Neural progenitor cell (in vitro differentiated cells): ENCODE measurements around the gene MLST8. TPM values are rescaled to one million over a fixed set of nuclear protein-coding genes. Genes with fewer than 3 reads are reported as not detected.

Source experiments
- DNase-seq: peaks from one replicate; pipeline ENCODE4 v3.0.0-alpha.2; 2016; ENCODE audit warnings: low spot score
- H2AFZ ChIP-seq: fragments of 200-600 bp; sonication (generic); replicated peaks from 2 replicates; pipeline ENCODE4 v1.6.1; 2016; ENCODE audit warnings: antibody characterized with exemption
- H3F3A ChIP-seq: fragments of 200-600 bp; sonication (generic); 2 replicates; pipeline ENCODE4 v1.6.1; 2016; ENCODE audit warnings: antibody characterized with exemption, low read depth
- H3K27ac ChIP-seq: fragments of 200-600 bp; sonication (generic); 2 replicates; pipeline ENCODE4 v1.5.1; 2016; ENCODE audit warnings: mild to moderate bottlenecking
- H3K27me3 ChIP-seq: fragments of 200-600 bp; sonication (generic); 2 replicates; pipeline ENCODE4 v1.6.1; 2016; ENCODE audit warnings: mild to moderate bottlenecking, moderate library complexity
- H3K36me3 ChIP-seq: fragments of 200-600 bp; sonication (generic); 2 replicates; pipeline ENCODE4 v1.5.1; 2016
- H3K4me1 ChIP-seq: fragments of 200-600 bp; sonication (generic); 2 replicates; pipeline ENCODE4 v1.6.1; 2016; ENCODE audit warnings: mixed run types
- H3K4me2 ChIP-seq: fragments of 200-600 bp; sonication (generic); 2 replicates; pipeline ENCODE4 v1.6.1; 2016
- H3K4me3 ChIP-seq: fragments of 200-600 bp; sonication (generic); 2 replicates; pipeline ENCODE4 v1.5.1; 2016
- H3K79me2 ChIP-seq: fragments of 200-600 bp; sonication (generic); 2 replicates; pipeline ENCODE4 v1.6.1; 2016; ENCODE audit warnings: low read depth
- H3K9ac ChIP-seq: fragments of 200-600 bp; sonication (generic); 2 replicates; pipeline ENCODE4 v1.6.1; 2016
- H3K9me3 ChIP-seq: fragments of 200-600 bp; sonication (generic); 2 replicates; pipeline ENCODE4 v1.5.1; 2016; ENCODE audit warnings: low read depth
- H4K20me1 ChIP-seq: fragments of 200-600 bp; sonication (generic); 2 replicates; pipeline ENCODE4 v1.6.1; 2016; ENCODE audit warnings: low read depth
- H3K27ac Mint-ChIP-seq: 3 replicates; pipeline ENCODE4 v1.8.0; 2021; ENCODE audit warnings: mixed read lengths
- H3K27me3 Mint-ChIP-seq: 2 replicates; pipeline ENCODE4 v1.8.0; 2022; ENCODE audit warnings: low read depth, mild to moderate bottlenecking, inconsistent platforms, moderate library complexity, mixed read lengths; ENCODE audit not compliant: insufficient read depth
- H3K36me3 Mint-ChIP-seq: 3 replicates; pipeline ENCODE4 v1.8.0; 2021; ENCODE audit warnings: mixed read lengths
- H3K4me1 Mint-ChIP-seq: 3 replicates; pipeline ENCODE4 v1.8.0; 2021; ENCODE audit warnings: mixed read lengths
- H3K4me3 Mint-ChIP-seq: 3 replicates; pipeline ENCODE4 v1.8.0; 2021; ENCODE audit warnings: mild to moderate bottlenecking, moderate library complexity, mixed read lengths
- H3K9me3 Mint-ChIP-seq: 3 replicates; pipeline ENCODE4 v1.8.0; 2020; ENCODE audit warnings: mixed read lengths
- CTCF ChIP-seq: fragments of 200-600 bp; sonication (generic); IDR thresholded peaks from 2 replicates; pipeline ENCODE4 v1.5.1; 2017; ENCODE audit warnings: antibody characterized with exemption, mild to moderate bottlenecking
- EZH2 ChIP-seq: fragments of 200-600 bp; sonication (generic); IDR thresholded peaks from 2 replicates; pipeline ENCODE4 v1.6.1; 2017; ENCODE audit warnings: antibody characterized with exemption, mild to moderate bottlenecking, moderate library complexity
- EZH2phosphoT487 ChIP-seq: fragments of 200-600 bp; sonication (generic); IDR thresholded peaks from 2 replicates; pipeline ENCODE4 v1.6.1; 2017; ENCODE audit warnings: antibody characterized with exemption
- total RNA-seq: library from RNA; depleted of rRNA; stranded (reverse); fragments of >200 nt; gene quantifications from 2 replicates; pipeline ENCODE4 v1.2.3, GENCODE V29; 2015; ENCODE audit warnings: low replicate concordance

The MLST8 gene
- total RNA-seq, 1 donor from 2014 or later = 24.9 TPM

GRCh38 chr16:2171601-2172178 is 33.6 kb upstream of the MLST8 start:
- no peaks in the 10 kb centered on the region for H3K36me3 ChIP-seq

GRCh38 chr16:2172688-2173335 is 32.4 kb upstream of the MLST8 start:
- no peaks in the 10 kb centered on the region for H3K4me1 Mint-ChIP-seq
- H3K36me3 Mint-ChIP-seq = peaks cover 2% of the 10 kb centered on the region
- Histone ChIP-seq H3K79me2 (no peaks in the 10 kb centered on the region), H3F3A (peaks cover 4% of the 10 kb centered on the region), H3K4me2 (no peak overlapping the region), H3K9me3 (no peaks in the 10 kb centered on the region), H3K4me3 (no peak overlapping the region), H3K4me1 (no peaks in the 10 kb centered on the region), H3K36me3 (no peaks in the 10 kb centered on the region), H2AFZ (no peak overlapping the region), H3K27me3 (no peaks in the 10 kb centered on the region), H3K9ac (no peak overlapping the region), H4K20me1 (no peaks in the 10 kb centered on the region), H3K27ac (no peak overlapping the region)
- H3K9me3 Mint-ChIP-seq = no peaks in the 10 kb centered on the region
- no peak overlapping the region for H3K27ac Mint-ChIP-seq
- H3K27me3 Mint-ChIP-seq = peaks cover 2% of the 10 kb centered on the region
- H3K4me3 Mint-ChIP-seq = no peak overlapping the region
- TF ChIP-seq EZH2phosphoT487 (no peak), CTCF (no peak), EZH2 (no peak)
- no peak for DNase-seq

More at GRCh38 chr16:2171601-2172178, 33.6 kb upstream of the MLST8 start:
- no peak for DNase-seq
- H3K9ac ChIP-seq = no peak overlapping the region
- Mint-ChIP-seq H3K36me3 (peaks cover 2% of the 10 kb centered on the region), H3K4me1 (no peaks in the 10 kb centered on the region), H3K27me3 (peaks cover 2% of the 10 kb centered on the region), H3K27ac (no peak overlapping the region), H3K4me3 (no peak overlapping the region), H3K9me3 (no peaks in the 10 kb centered on the region)
- no peaks in the 10 kb centered on the region for H3K4me1 ChIP-seq
- no peak overlapping the region for H3K4me2 ChIP-seq
- no peaks in the 10 kb centered on the region for H3F3A ChIP-seq
- no peaks in the 10 kb centered on the region for H4K20me1 ChIP-seq
- H3K4me3 ChIP-seq = no peak overlapping the region
- H3K27ac ChIP-seq = no peak overlapping the region
- no peaks in the 10 kb centered on the region for H3K9me3 ChIP-seq
- no peaks in the 10 kb centered on the region for H3K27me3 ChIP-seq
- no peaks in the 10 kb centered on the region for H3K79me2 ChIP-seq
- H2AFZ ChIP-seq = no peak overlapping the region
- no peak for TF ChIP-seq EZH2phosphoT487
- no peak for TF ChIP-seq CTCF
- TF ChIP-seq EZH2 = no peak

GRCh38 chr16:2173366-2173765 is 31.9 kb upstream of the MLST8 start:
- Mint-ChIP-seq H3K9me3 (no peaks in the 10 kb centered on the region), H3K36me3 (peaks cover 2% of the 10 kb centered on the region), H3K4me3 (no peak overlapping the region), H3K27me3 (peaks cover 2% of the 10 kb centered on the region), H3K4me1 (no peaks in the 10 kb centered on the region), H3K27ac (no peak overlapping the region)
- Histone ChIP-seq H3K9ac (no peak overlapping the region), H3K79me2 (no peaks in the 10 kb centered on the region), H3F3A (peaks cover 5% of the 10 kb centered on the region), H3K36me3 (no peaks in the 10 kb centered on the region), H3K27ac (no peak overlapping the region), H2AFZ (no peak overlapping the region), H3K9me3 (no peaks in the 10 kb centered on the region), H3K27me3 (no peaks in the 10 kb centered on the region), H4K20me1 (no peaks in the 10 kb centered on the region), H3K4me3 (no peak overlapping the region), H3K4me2 (no peak overlapping the region), H3K4me1 (no peaks in the 10 kb centered on the region)
- no peak for DNase-seq
- no peak for TF ChIP-seq CTCF
- no peak for TF ChIP-seq EZH2
- no peak for TF ChIP-seq EZH2phosphoT487
